Skin epidermis (tissue), 12 donors: ENCODE results near the gene ACTL6B.
"Not testable (repeated sequence)": the region's sequence is repeated elsewhere in the genome, so short reads cannot be mapped to it uniquely, and the experiment has no call there.

Experiments used
- H3K27ac ChIP-seq, 21 experiments: fragments of 200-600 bp; sonication (generic) in 11 of 21; one replicate each; pipeline ENCODE4 v1.5.0; 2020; ENCODE audit warnings: mild to moderate bottlenecking in 3 of 21, inconsistent platforms in 2 of 21, moderate library complexity in 2 of 21
- H3K4me3 ChIP-seq, 7 experiments: fragments of 200-600 bp; sonication (generic) in 2 of 7; one replicate each; pipeline ENCODE4 v1.5.0; 2020; ENCODE audit warnings: inconsistent platforms in 2 of 7, mild to moderate bottlenecking in 2 of 7, moderate library complexity in 1 of 7

The ACTL6B gene

DNA sequence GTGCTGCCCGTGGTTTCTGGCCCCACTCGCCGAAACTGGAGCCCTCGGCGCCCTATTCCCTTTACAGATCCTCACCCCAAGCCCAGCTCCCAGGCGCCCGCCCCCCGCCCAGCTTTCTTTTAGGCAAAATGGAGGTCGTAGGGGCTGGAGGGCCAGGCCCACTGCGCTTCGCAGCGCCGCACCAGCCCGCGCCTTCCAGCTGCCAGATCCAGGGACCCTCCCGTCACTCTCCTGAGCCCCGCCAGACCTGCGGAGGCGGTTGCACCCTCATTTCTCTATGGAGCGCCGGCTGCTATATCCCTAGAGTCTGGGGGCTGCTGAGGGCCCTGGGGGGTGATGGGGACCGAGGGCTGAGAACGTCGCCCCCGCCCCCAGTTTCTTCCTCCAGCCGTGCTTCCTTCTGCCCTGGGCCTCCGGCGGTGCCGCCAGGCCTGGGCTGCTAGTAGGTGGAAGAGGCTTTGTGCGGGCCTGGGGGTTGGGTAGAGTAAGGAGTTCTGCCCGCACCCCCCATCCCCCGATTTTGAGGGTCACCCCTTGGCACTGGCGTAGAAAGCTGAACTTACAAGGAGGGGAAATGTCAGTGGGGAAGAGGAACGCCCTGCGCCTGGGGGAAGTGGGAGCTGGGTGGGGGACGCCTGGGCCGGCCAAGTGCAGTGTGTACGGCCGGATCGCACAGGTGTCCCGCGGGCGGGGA lies 18.3 kb upstream of the ACTL6B start:
- H3K4me3 ChIP-seq: peak overlapping the region; percentile 66 to 98 (median 91)
- H3K27ac ChIP-seq: peak overlapping the region; percentile 79 to 100 (median 99)

GRCh38 chr7:100673942-100674410 lies 17.7 kb upstream of the ACTL6B start:
- Histone ChIP-seq H3K27ac (peak overlapping the region; percentile 79 to 100 (median 99)), H3K4me3 (peak overlapping the region; percentile 66 to 98 (median 91))

DNA sequence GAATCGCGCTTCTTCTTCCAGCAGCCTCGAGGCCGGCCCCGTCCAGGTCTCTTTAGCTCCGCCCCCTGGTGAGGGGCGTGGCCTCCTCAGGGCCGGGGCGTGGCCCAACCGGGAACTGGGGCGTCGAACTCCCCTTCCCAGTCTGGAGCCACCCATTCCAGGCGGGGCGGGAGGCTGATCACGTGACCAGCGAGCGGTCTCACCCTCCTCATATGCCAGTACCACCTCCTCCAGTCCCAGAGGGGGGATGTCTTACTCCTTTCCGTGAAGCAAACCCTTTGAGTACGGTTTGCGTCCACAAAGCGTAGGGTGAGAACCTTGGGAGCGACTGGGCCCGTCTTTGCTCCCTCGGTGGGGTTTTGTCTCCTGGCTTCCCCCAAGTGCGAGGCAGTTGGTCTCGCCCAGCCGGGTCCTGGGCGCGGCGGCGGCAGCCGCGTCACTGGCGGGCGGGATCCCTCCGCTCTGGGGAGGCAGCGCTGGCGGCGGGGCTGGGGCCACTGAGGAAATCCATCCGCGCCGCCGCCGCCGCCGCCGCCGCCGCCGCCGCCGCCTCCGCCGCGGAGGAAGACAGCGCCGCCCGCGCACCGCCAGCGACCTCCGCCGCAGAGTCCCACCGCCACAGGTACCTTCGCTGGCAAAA lies 17.2 kb upstream of the ACTL6B start, which contains the start of gene GNB2:
GNB2 (plus strand) TSS at position 439 of the 640 bp plus-strand sequence. CDS start 2,526 bp downstream, outside the sequence.
- H3K4me3 ChIP-seq: peak within 1 kb of the TSS; percentile 66 to 98 (median 91)
- H3K27ac ChIP-seq: peak within 1 kb of the TSS; percentile 79 to 100 (median 99)

GRCh38 chr7:100671353-100672327 lies 15.4 kb upstream of the ACTL6B start:
- Histone ChIP-seq H3K4me3 (no peak overlapping the region), H3K27ac (no peak overlapping the region)

GRCh38 chr7:100670074-100670473 lies 13.8 kb upstream of the ACTL6B start:
- H3K27ac ChIP-seq: no peak overlapping the region

GRCh38 chr7:100669106-100669505 lies 12.9 kb upstream of the ACTL6B start:
- H3K27ac ChIP-seq, H3K4me3 ChIP-seq: not testable (repeated sequence)

More at GRCh38 chr7:100670074-100670473, 13.8 kb upstream of the ACTL6B start:
- no peak overlapping the region for H3K4me3 ChIP-seq

DNA sequence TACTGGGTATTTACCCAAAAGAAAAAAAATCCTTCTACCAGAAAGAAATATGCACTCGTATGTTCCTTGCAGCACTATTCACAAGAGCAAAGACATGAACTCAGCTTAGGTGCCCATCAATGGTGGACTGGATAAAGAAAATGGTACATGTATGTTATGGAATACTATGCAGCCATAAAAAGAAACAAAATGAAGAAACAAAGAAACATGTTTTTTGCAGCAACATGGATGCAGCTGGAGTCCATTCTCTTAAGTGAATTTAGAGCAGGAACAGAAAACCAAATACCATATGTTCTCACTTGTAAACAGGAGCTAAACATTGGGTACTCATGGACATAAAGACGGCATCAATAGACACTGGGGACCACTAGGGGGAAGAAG lies 11.8 kb upstream of the ACTL6B start:
- H3K27ac ChIP-seq: no peak overlapping the region

DNA sequence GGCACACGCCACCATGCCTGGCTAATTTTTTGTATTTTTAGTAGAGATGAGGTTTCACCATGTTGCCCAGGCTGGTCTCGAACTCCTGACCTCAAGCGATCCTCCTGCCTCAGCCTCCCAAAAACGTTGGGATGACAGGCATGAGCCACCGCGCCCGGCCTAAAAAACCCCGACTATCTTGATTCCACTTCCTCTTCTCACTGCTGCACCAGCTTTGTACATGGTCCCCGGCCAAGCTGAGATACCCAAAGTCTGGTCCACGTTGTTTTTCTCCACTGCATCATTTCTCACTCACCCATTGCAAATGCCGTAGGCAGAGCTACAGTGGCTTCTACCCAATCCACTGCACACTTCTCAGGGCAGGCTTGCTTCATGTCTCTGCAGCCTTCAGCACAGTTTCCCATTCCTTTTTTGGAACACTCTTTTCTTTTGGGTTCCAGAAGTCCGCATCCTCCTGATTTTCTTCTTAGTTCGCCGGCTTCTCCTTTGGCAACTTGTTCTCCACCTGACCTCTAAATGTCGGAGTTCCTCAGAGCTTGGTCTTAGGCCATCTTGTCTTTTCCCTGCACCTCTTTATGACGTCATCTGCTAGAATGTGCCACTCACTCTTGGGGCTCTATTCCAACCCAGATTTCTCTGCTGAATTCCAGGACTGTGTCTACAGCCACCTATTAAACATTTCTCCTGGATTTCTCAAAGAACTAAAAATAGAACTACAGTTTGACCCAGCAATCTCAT lies 11.3 kb upstream of the ACTL6B start:
- Histone ChIP-seq H3K4me3 (no peak overlapping the region), H3K27ac (no peak overlapping the region)

More for the DNA sequence above, 11.8 kb upstream of the ACTL6B start:
- no peak overlapping the region for H3K4me3 ChIP-seq

- H3K27ac ChIP-seq: no peak overlapping the region
- no peak overlapping the region for H3K4me3 ChIP-seq
Measured at GRCh38 chr7:100665168-100665726, 9.0 kb upstream of the ACTL6B start.

- H3K27ac ChIP-seq, H3K4me3 ChIP-seq: not testable (repeated sequence)
Measured at GRCh38 chr7:100662194-100662776, 6.0 kb upstream of the ACTL6B start.

GRCh38 chr7:100654908-100655831 lies 1.1 kb downstream of the ACTL6B start:
- Histone ChIP-seq H3K4me3 (no peak overlapping the region), H3K27ac (no peak overlapping the region)

DNA sequence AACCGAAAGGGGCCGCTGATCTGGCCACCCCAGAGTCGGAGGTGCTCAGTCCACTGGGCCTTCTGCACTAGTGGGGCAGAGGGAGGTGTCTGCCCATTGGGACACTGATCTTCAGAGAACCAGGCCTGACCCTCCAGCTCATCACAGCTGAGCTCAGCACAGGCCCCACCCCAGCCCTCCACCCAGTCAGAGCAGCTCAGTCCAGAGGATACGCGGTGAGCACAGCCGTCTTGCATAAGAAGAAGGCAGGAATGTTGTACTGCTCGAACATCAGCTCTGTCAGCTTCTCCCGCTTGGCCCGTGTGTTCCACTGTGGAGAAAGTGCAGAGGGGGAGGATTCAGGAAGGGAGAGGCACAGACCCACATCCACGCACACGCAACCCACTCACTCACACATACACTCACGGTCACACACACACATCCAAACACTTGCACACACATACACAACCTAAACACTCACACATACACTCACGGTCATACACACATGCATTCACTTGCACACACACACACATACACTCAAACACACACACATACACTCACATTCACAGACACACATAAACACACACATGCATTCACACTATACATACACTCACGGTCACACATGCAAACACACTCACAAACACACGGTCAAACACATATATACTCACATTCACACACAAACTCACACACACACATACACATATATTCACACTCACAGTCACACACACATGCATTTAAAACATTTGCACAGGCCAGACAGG lies 6.3 kb downstream of the ACTL6B start:
- Histone ChIP-seq H3K27ac (no peak overlapping the region), H3K4me3 (no peak overlapping the region)

DNA sequence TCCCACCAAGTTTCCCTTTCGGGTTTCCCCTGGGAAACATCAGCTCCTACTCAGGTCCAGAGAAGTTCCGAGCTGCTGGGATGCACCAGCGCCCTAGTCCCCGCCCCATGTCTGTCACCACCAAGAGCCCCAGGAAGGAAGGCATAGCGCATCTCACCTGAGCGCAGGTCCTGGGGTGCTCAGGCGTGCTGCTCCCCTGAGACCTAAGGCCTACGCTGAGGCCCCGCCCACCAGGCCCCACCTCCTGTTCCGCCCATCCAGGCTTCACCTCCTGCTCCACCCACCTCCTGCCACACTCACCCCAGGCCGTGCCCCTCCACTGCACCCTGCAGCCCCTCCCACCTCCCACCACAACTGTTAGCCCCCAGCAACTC lies 13.7 kb downstream of the ACTL6B start:
- no peak overlapping the region for H3K27ac ChIP-seq
- no peak overlapping the region for H3K4me3 ChIP-seq

DNA sequence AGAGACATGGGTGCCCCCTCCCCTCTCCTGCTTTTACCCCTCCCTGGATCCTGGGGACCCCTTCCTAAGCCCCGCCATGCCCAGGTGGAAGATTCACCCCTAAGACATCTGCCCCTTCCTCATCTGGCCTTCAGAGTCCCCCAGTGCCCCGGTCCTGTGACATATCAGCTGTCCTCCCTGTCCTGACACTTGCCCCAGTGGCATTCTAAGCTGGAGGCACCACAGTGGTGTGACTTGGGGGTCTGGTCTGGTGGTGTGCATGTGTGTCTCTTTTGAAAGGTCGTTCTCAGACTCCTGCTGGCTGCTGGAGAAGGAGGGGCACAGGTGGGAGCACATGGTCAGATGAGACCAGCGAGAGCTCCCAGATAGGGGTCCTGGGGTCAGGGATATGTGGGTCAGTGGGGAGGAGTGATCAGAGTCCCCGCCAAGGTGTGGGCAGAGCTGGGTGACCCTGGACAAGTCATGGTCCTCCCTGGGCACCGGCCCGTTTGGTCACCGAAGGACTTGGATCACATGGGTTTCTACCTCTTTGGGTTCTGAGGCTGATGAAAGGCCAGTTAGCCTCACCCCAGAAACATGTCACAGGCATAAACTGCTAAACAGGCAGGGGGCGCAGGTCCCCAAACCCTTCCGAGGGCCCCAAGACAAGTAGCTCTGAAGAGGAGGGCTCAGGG lies 14.3 kb downstream of the ACTL6B start:
- no peak overlapping the region for H3K4me3 ChIP-seq
- H3K27ac ChIP-seq: no peak overlapping the region

- H3K27ac ChIP-seq: no peak within 1 kb of the TSS
- no peak within 1 kb of the TSS for H3K4me3 ChIP-seq
Measured at GRCh38 chr7:100641463-100641859, 14.8 kb downstream of the ACTL6B start, which contains the start of gene TFR2. Gene TFR2 (minus strand): TSS chr7:100641552. CDS start chr7:100641509, 43 bp downstream.
